Right atrium auricular region (tissue), 2 donors: ENCODE measurements around the gene EYA4. TPM values are rescaled to one million over a fixed set of nuclear protein-coding genes. Genes with fewer than 3 reads are reported as not detected.

Experiments used
- DNase-seq: peaks from one replicate; pipeline ENCODE4 v3.0.0-alpha.2; 2019; ENCODE audit warnings: low spot score
- H3K27ac ChIP-seq, 2 donors: fragments of 200-600 bp; sonication (generic); 1 replicate in 1 of 2; 2 replicates in 1 of 2; pipeline ENCODE4 v1.5.1; 2016 to 2019
- H3K27me3 ChIP-seq, 2 donors: fragments of 200-600 bp; sonication (generic); one replicate each; pipeline versions ENCODE4 v1.5.1 to v1.6.0; 2017 to 2019
- H3K36me3 ChIP-seq: fragments of 200-600 bp; sonication (generic); one replicate; pipeline ENCODE4 v1.5.1; 2016
- H3K4me1 ChIP-seq, 2 donors: fragments of 200-600 bp; sonication (generic); one replicate each; pipeline versions ENCODE4 v1.5.1 to v1.6.0; 2017 to 2019
- H3K4me3 ChIP-seq, 2 donors: fragments of 200-600 bp; sonication (generic); 1 replicate in 1 of 2; 2 replicates in 1 of 2; pipeline ENCODE4 v1.5.1; 2017 to 2019; ENCODE audit warnings: mild to moderate bottlenecking in 1 of 2, moderate library complexity in 1 of 2
- H3K9me3 ChIP-seq, 2 donors: fragments of 200-600 bp; sonication (generic); one replicate each; pipeline ENCODE4 v1.5.1; 2019
- total RNA-seq, 2 donors: library from RNA; depleted of rRNA; stranded (reverse); fragments of >200 nt; gene quantifications; one replicate each; pipeline ENCODE4 v1.1.0, GENCODE V29; 2016
- TF ChIP-seq, protein P1 (sequence below), 2 donors: fragments of 200-600 bp; sonication (generic); IDR thresholded peaks; one replicate each; pipeline ENCODE4 v1.5.1; 2019; ENCODE audit warnings: antibody characterized with exemption in 2 of 2

The EYA4 gene
- total RNA-seq, 2 donors from 2014 or later: 16.2 to 24.2 TPM

DNA sequence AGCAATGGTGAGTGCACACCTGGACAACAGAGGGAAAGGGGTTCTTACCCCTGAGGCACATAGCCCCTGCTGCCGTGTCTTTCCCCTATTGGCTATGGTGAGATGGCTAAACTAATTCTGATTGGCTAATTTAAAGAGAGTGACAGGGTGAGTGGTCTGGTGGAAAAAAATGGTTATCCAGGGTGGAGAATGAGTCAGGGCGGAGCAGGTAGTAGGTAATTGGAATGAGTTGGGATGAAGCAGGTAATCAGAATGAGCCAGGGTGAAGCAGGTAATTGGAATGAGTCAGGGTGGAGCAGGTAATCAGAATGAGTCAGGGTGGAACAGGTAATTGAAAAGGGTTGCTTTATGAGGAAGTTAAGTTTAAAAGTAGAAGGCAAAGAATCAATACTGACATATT is 200.3 kb downstream of the EYA4 start:
- Histone ChIP-seq H3K27ac (no peak overlapping the region), H3K4me3 (no peak overlapping the region), H3K36me3 (no peaks in the 10 kb centered on the region), H3K9me3 (no peaks in the 10 kb centered on the region), H3K27me3 (no peaks in the 10 kb centered on the region), H3K4me1 (no peaks in the 10 kb centered on the region)
- TF ChIP-seq, protein P1, sequence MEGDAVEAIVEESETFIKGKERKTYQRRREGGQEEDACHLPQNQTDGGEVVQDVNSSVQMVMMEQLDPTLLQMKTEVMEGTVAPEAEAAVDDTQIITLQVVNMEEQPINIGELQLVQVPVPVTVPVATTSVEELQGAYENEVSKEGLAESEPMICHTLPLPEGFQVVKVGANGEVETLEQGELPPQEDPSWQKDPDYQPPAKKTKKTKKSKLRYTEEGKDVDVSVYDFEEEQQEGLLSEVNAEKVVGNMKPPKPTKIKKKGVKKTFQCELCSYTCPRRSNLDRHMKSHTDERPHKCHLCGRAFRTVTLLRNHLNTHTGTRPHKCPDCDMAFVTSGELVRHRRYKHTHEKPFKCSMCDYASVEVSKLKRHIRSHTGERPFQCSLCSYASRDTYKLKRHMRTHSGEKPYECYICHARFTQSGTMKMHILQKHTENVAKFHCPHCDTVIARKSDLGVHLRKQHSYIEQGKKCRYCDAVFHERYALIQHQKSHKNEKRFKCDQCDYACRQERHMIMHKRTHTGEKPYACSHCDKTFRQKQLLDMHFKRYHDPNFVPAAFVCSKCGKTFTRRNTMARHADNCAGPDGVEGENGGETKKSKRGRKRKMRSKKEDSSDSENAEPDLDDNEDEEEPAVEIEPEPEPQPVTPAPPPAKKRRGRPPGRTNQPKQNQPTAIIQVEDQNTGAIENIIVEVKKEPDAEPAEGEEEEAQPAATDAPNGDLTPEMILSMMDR (IDR thresholded peaks at IDR 0.05): no peak
- DNase-seq: no peak

DNA sequence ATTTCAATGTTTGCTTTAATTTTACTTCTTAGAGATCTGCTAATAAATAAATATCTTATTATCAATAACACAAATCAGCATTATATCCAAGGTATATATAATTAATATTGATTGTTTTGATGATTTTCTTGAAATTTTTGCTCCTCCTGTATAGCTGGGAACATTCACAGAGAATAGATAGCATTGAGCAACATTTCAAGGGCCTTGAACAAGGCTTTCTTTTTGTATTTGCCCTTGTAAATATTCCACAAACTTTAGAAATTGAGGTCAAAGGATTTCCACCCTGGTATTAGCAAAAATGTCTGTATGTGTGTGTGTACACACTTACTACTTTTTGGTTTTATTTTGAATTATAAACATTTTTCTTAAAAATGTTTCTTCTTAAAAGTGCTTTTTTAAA is 205.6 kb downstream of the EYA4 start:
- H3K4me1 ChIP-seq: no peaks in the 10 kb centered on the region
- no peak for DNase-seq
- TF ChIP-seq, protein P1 (IDR thresholded peaks at IDR 0.05): no peak

GRCh38 chr6:133447924-133448323 is 206.8 kb downstream of the EYA4 start:
- H3K4me3 ChIP-seq: no peak overlapping the region
- no peaks in the 10 kb centered on the region for H3K27me3 ChIP-seq
- H3K36me3 ChIP-seq: no peaks in the 10 kb centered on the region
- no peaks in the 10 kb centered on the region for H3K9me3 ChIP-seq
- no peaks in the 10 kb centered on the region for H3K4me1 ChIP-seq
- no peak for DNase-seq
- TF ChIP-seq, protein P1 (IDR thresholded peaks at IDR 0.05): no peak
- H3K27ac ChIP-seq: no peak overlapping the region

More for the DNA sequence above, 205.6 kb downstream of the EYA4 start:
- H3K4me3 ChIP-seq: no peak overlapping the region
- no peaks in the 10 kb centered on the region for H3K9me3 ChIP-seq
- H3K27me3 ChIP-seq: no peaks in the 10 kb centered on the region
- no peak overlapping the region for H3K27ac ChIP-seq
- no peaks in the 10 kb centered on the region for H3K36me3 ChIP-seq

DNA sequence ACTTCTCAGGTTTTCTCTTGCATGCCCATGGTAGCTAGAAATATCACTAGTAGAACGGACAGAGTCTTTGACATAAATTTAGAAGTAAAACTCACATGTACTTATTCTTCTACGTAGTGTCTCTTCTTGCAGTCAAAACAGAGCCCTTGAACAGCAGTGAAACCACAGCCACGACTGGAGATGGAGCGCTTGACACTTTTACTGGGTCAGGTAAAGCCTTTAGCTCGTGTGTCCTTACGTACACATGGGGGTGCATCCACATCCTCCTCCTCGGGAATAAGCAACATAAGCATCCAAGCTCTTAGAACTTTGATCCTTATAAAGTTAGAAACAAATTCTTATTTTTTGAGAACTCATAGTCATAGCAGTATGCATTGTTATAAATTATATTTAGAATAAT is 215.3 kb downstream of the EYA4 start:
- Histone ChIP-seq H3K27me3 (no peaks in the 10 kb centered on the region), H3K9me3 (no peaks in the 10 kb centered on the region), H3K4me1 (no peaks in the 10 kb centered on the region), H3K4me3 (no peak overlapping the region), H3K36me3 (no peaks in the 10 kb centered on the region), H3K27ac (no peak overlapping the region)
- TF ChIP-seq, protein P1 (IDR thresholded peaks at IDR 0.05): no peak
- DNase-seq: no peak

- H3K9me3 ChIP-seq: no peaks in the 10 kb centered on the region
- TF ChIP-seq, protein P1 (IDR thresholded peaks at IDR 0.05): no peak
- no peak overlapping the region for H3K27ac ChIP-seq
- H3K4me1 ChIP-seq: no peaks in the 10 kb centered on the region
- H3K4me3 ChIP-seq: no peak overlapping the region
- no peaks in the 10 kb centered on the region for H3K36me3 ChIP-seq
- no peak for DNase-seq
- H3K27me3 ChIP-seq: no peaks in the 10 kb centered on the region
Measured at GRCh38 chr6:133456944-133457343, 215.8 kb downstream of the EYA4 start.

GRCh38 chr6:133460101-133460500 is 218.9 kb downstream of the EYA4 start:
- H3K4me1 ChIP-seq: no peaks in the 10 kb centered on the region
- H3K9me3 ChIP-seq: no peaks in the 10 kb centered on the region
- H3K4me3 ChIP-seq: no peak overlapping the region
- no peaks in the 10 kb centered on the region for H3K36me3 ChIP-seq
- no peak for DNase-seq
- H3K27ac ChIP-seq: no peak overlapping the region
- no peaks in the 10 kb centered on the region for H3K27me3 ChIP-seq
- TF ChIP-seq, protein P1 (IDR thresholded peaks at IDR 0.05): no peak
